Hair follicular keratinocyte (primary cell): Measurements from ENCODE around the gene GPR61. TPM values are rescaled to one million over a fixed set of nuclear protein-coding genes. Genes with fewer than 3 reads are reported as not detected.

Experiments used
- total RNA-seq: library from RNA; depleted of rRNA; stranded (reverse); fragments of >200 nt; gene quantifications from 2 replicates; pipeline ENCODE4 v1.2.3, GENCODE V29; 2015

Gene GPR61, protein sequence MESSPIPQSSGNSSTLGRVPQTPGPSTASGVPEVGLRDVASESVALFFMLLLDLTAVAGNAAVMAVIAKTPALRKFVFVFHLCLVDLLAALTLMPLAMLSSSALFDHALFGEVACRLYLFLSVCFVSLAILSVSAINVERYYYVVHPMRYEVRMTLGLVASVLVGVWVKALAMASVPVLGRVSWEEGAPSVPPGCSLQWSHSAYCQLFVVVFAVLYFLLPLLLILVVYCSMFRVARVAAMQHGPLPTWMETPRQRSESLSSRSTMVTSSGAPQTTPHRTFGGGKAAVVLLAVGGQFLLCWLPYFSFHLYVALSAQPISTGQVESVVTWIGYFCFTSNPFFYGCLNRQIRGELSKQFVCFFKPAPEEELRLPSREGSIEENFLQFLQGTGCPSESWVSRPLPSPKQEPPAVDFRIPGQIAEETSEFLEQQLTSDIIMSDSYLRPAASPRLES
- total RNA-seq = not detected in 2 replicates

DNA sequence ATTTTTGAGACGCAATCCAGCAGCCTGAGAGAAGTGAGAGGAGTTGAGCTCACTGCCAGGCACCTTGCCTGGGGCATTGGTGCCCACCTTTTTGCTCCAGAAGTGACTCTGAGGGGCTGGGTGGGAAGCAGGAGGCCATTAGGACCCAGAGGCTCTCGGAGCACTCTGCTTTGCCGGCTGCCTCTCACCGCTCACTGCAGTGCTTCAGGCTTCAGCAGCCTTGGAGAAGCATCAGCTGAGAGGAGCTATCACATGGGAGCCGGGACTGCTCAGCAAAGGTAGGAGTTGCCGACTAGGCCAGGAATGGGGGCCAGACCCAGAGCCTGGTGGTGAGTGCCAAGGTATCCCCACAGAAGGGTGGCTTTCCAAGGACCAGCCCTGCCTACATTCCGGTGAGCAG is at the start of gene GPR61:
TSS of gene GPR61 (plus strand) at position 197 of the 400 bp plus-strand sequence. CDS start 3,151 bp downstream, outside the sequence.

DNA sequence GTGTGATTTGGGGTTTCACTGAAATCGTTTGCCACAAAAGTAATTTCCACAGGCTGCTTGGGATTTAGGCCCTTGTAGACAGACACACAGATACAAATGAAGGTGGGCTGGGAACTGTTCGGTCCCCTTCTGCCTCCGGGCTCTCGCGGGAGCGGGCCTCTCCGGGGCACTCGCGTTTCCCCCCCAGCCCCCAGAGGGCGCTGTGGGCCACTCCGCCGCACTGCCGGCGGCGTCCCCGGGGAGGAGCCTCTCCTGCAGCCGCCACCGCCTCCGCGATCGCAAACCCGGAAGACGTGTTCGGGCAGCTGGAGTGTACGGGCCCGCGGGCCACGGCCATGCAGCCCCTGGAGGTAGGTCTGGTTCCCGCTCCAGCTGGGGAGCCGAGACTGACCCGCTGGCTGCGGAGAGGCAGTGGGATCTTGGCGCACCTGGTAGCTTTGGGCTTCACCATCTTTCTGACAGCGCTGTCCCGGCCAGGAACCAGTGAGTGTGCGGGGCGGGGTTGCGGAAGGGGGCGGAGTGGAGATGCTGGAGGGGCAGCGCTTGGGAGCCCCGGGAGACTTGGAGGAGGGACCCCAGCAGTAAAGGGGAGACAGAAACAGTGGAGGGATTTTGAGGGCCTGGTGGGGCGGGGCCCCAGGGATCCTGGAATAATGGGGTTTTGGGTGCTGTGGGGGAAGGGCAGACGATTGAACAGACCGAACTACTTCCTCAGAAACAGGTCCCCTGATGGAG is 45.7 kb upstream of the GPR61 start, which contains the start of gene CYB561D1:
TSS of gene CYB561D1 (plus strand) at position 290 of the 735 bp plus-strand sequence. CDS start at position 336, 46 bp downstream.

DNA sequence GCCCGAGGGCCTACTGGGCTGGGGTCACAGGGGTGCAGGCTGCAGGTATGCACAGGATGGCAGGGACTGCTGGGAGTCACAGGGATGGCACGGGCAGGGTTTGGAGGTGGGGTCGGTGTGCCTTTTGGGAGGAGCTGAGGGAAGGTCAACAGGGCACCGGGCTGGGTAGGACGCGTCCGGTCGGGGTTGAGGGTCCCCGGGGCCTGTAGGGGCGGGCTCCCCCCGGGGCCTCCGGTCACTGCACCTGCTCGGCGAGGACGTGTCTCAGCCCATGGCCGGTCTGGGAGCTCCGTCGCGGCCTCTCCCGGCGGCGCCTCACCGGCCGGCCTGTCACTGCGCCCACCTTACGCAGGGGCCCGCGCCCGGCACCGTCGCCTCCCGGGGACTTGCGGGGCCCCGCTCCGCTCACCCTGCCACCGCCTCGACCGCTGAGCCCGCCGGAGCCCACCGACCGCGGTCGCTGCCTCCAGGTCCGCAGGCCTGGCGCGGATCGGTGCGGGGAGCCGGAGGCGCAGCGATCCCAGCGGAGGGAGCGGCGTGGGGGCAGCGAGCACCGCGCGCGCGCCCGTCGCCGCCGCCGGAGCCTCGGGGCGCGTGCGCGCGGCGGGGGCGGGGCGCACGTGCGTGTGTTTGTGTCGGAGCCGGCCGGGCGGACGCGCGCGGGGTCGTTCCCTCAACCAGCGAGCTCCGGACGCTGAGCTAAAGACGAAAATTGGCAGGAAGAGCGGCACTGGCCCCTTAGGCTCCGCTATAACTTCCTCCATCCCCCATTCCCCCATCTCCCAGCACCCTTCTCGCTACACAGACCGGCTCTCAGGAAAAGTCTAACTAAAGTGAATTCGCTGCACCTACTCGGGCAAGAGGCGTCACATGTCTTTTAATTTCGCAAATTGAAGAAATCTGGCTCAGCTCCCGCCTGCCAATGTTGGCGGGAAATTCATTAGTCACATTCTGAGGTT is 30.2 kb upstream of the GPR61 start, which contains the start of gene AMIGO1:
TSS of gene AMIGO1 (minus strand) at position 552 of the 959 bp plus-strand sequence. CDS start 815 bp downstream, outside the sequence.

DNA sequence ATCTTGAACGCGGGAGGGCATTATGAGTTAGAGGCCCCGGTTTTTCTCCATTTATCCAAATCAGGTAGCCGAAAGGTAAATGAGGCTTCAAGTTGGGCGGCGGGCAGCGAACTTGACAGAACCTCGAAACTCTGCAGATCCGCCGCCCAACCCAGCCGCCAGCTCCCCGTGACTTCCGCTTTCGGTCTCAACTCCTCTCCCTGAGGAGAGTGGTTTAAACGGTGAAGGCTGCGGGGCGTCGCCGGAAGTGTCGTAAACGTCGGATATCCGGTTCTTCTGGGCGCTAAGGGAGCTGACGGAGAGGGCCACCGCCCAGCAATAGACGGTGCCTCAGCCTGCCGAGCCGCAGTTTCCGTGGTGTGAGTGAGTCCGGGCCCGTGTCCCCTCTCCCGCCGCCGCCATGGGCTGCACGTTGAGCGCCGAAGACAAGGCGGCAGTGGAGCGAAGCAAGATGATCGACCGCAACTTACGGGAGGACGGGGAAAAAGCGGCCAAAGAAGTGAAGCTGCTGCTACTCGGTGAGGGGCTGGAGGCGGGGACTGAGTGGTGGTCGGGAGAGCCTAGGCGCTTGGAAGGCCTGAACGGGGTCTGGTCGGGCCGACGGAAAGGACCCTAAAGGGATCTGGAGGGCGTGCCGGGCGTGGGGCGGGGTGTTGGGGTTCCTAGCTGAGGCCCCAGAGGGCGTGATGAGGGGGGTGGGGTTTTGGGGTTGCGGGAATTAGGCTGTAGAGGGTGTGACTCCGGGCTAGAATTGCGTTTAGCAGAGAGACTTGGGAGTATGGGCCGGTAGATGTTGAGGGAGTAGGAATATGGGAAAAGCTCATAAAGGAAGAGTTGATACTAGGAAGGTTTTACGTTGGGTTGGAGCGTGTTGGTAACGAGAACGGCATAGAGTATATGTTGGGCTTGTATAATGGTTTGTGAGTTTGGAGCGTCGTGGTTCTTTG is 8.9 kb downstream of the GPR61 start, which contains the start of gene GNAI3:
TSS of gene GNAI3 (plus strand) at position 295 of the 947 bp plus-strand sequence. CDS start at position 401, 106 bp downstream.

Other genes with a start within 250 kb of the GPR61 start
- not detected in 2 replicates for gene MYBPHL, start 232.9 kb upstream of the GPR61 start, total RNA-seq
- 0.80 and 2.7 TPM in 2 replicates for gene SORT1, start 142.0 kb upstream of the GPR61 start, total RNA-seq
- gene PSMA5, start 113.4 kb upstream of the GPR61 start, total RNA-seq = 50.7 and 75.7 TPM in 2 replicates
- not detected in 2 replicates for gene SYPL2, start 73.3 kb upstream of the GPR61 start, total RNA-seq
- 2.4 and 4.3 TPM in 2 replicates for gene ATXN7L2, start 56.0 kb upstream of the GPR61 start, total RNA-seq
- gene CYB561D1, start 45.8 kb upstream of the GPR61 start, total RNA-seq = 2.5 and 4.6 TPM in 2 replicates
- 0.15 and 0.55 TPM in 2 replicates for gene AMIGO1, start 30.1 kb upstream of the GPR61 start, total RNA-seq
- gene GNAI3, start 8.7 kb downstream of the GPR61 start, total RNA-seq = 11.3 and 11.6 TPM in 2 replicates
- 0.08 TPM in 1 of 2 replicates, not detected in the other for gene GNAT2, start 79.7 kb downstream of the GPR61 start, total RNA-seq
- gene AMPD2, start 80.0 kb downstream of the GPR61 start, total RNA-seq = 29.0 and 31.2 TPM in 2 replicates
- gene GSTM4, start 116.2 kb downstream of the GPR61 start, total RNA-seq = 5.7 and 7.3 TPM in 2 replicates
- 3.8 and 8.0 TPM in 2 replicates for gene GSTM2, start 128.2 kb downstream of the GPR61 start, total RNA-seq
- gene GSTM1, start 147.9 kb downstream of the GPR61 start, total RNA-seq = 8.1 and 18.4 TPM in 2 replicates
- gene GSTM5, start 172.4 kb downstream of the GPR61 start, total RNA-seq = not detected in 2 replicates
- gene GSTM3, start 201.2 kb downstream of the GPR61 start, total RNA-seq = 5.5 and 13.4 TPM in 2 replicates
- gene EPS8L3, start 224.1 kb downstream of the GPR61 start, total RNA-seq = not detected in 2 replicates